Upper lobe of left lung (tissue), 6 donors: ENCODE results near the gene NF1. TPM values are rescaled to one million over a fixed set of nuclear protein-coding genes. Genes with fewer than 3 reads are reported as not detected.
"Not testable (repeated sequence)": the region's sequence is repeated elsewhere in the genome, so short reads cannot be mapped to it uniquely, and the experiment has no call there.

Experiments
- ATAC-seq, 2 donors: fragments of 200-7000 bp; cut with Tn5 transposase; one replicate each; pipeline ENCODE4 v1.9.1; 2022; ENCODE audit warnings: mild to moderate bottlenecking in 2 of 2, moderate library complexity in 2 of 2; ENCODE audit not compliant: low FRiP score in 2 of 2
- DNase-seq, 2 donors: peaks; one replicate each; pipeline ENCODE4 v3.0.0-alpha.2; 2019 to 2020
- H3K27ac ChIP-seq, 4 donors: fragments of 200-600 bp; sonication (generic); one replicate each; pipeline ENCODE4 v1.5.1; 2016 to 2019
- H3K27me3 ChIP-seq, 4 donors: fragments of 200-600 bp; sonication (generic); one replicate each; pipeline ENCODE4 v1.5.1; 2017 to 2019
- H3K36me3 ChIP-seq, 4 donors: fragments of 200-600 bp; sonication (generic); one replicate each; pipeline ENCODE4 v1.5.1; 2016 to 2019
- H3K4me1 ChIP-seq, 4 donors: fragments of 200-600 bp; sonication (generic); one replicate each; pipeline ENCODE4 v1.5.1; 2018 to 2019
- H3K4me3 ChIP-seq, 4 donors: fragments of 200-600 bp; sonication (generic); one replicate each; pipeline ENCODE4 v1.5.1; 2017 to 2019; ENCODE audit warnings: mild to moderate bottlenecking in 2 of 4, moderate library complexity in 1 of 4
- H3K9me3 ChIP-seq, 4 donors: fragments of 200-600 bp; sonication (generic); one replicate each; pipeline ENCODE4 v1.5.1; 2018 to 2019
- CTCF ChIP-seq, 6 experiments: fragments of 450-650 bp in 4 of 6; fragments of 200-600 bp in 2 of 6; sonication (generic) in 2 of 6; IDR thresholded peaks; one replicate each; pipeline ENCODE4 v1.5.1; 2016 to 2019; ENCODE audit warnings: antibody characterized with exemption in 6 of 6
- EP300 ChIP-seq, 4 donors: sonication (generic); formaldehyde crosslinking; IDR thresholded peaks; one replicate each; pipeline ENCODE4 v1.5.1; 2017; ENCODE audit warnings: antibody characterized with exemption in 4 of 4, control low read depth in 2 of 4
- POLR2A ChIP-seq, 4 donors: fragments of 450-650 bp; IDR thresholded peaks; one replicate each; pipeline ENCODE4 v1.5.1; 2016 to 2017; ENCODE audit warnings: antibody characterized with exemption in 4 of 4, mild to moderate bottlenecking in 2 of 4
- POLR2AphosphoS5 ChIP-seq, 2 donors: sonication (generic); formaldehyde crosslinking; IDR thresholded peaks; one replicate each; pipeline ENCODE4 v1.5.1; 2017; ENCODE audit warnings: antibody characterized with exemption in 2 of 2
- WGBS, 2 donors: methylation state at CpG; one replicate each; pipeline ENCODE4 v1.1.5; 2017 to 2018; 5-methylcytosine and 5-hydroxymethylcytosine counted together
- total RNA-seq, 6 donors: library from RNA; depleted of rRNA in 4 of 6; stranded (reverse); fragments of >200 nt in 4 of 6; gene quantifications; one replicate each; pipeline versions ENCODE4 v1.1.0 to v1.2.1, GENCODE V29; 2016 to 2021
- donor health status: DM: no; HTN: no; CAD: no; lungs with moderate emphysema.
- donor health status: DM: no; HTN: yes; CAD: no; lungs with severe emphysema.

The NF1 gene
- total RNA-seq, 6 donors from 2014 or later, result 35.5 to 85.1 (median 47.1) TPM

- DNase-seq (no peak), ATAC-seq (no peak)
- no peaks in the 10 kb centered on the region for H3K27me3 ChIP-seq
- no peak overlapping the region for H3K4me3 ChIP-seq
- TF ChIP-seq POLR2A (IDR thresholded peaks at IDR 0.05) (no peak), EP300 (IDR thresholded peaks at IDR 0.05) (no peak), CTCF (IDR thresholded peaks at IDR 0.05) (no peak), POLR2AphosphoS5 (IDR thresholded peaks at IDR 0.05) (no peak)
- H3K9me3 ChIP-seq, result no peaks in the 10 kb centered on the region
- 94% methylated on average over 3 of the region's 3 CpGs for WGBS, 2 donors
- peaks cover 0 to 25% (median 0%) of the 10 kb centered on the region in 4 donors for H3K36me3 ChIP-seq
- H3K27ac ChIP-seq, result no peak overlapping the region
- H3K4me1 ChIP-seq, result no peaks in the 10 kb centered on the region
These were observed 72.3 kb downstream of the NF1 start for GRCh38 chr17:31167111-31167510.

GRCh38 chr17:31171701-31172100 lies 76.9 kb downstream of the NF1 start:
- no peaks in the 10 kb centered on the region for H3K9me3 ChIP-seq
- TF ChIP-seq EP300 (IDR thresholded peaks at IDR 0.05) (no peak), POLR2A (IDR thresholded peaks at IDR 0.05) (no peak), CTCF (IDR thresholded peaks at IDR 0.05) (no peak), POLR2AphosphoS5 (IDR thresholded peaks at IDR 0.05) (no peak)
- no peak overlapping the region for H3K4me3 ChIP-seq
- H3K36me3 ChIP-seq, result no peaks in the 10 kb centered on the region
- no peaks in the 10 kb centered on the region for H3K27me3 ChIP-seq
- no peak for ATAC-seq
- no peak for DNase-seq
- no peak overlapping the region for H3K27ac ChIP-seq
- H3K4me1 ChIP-seq, result no peaks in the 10 kb centered on the region

GRCh38 chr17:31172388-31172787 lies 77.6 kb downstream of the NF1 start:
- TF ChIP-seq POLR2A (IDR thresholded peaks at IDR 0.05), result no peak
- no peak for TF ChIP-seq POLR2AphosphoS5 (IDR thresholded peaks at IDR 0.05)
- TF ChIP-seq CTCF (IDR thresholded peaks at IDR 0.05), result no peak
- TF ChIP-seq EP300 (IDR thresholded peaks at IDR 0.05), result no peak
- no peaks in the 10 kb centered on the region for H3K27me3 ChIP-seq
- 97 to 98% methylated on average over 7 of the region's 7 CpGs for WGBS, 2 donors

GRCh38 chr17:31174215-31174614 lies 79.4 kb downstream of the NF1 start:
- no peak for TF ChIP-seq EP300 (IDR thresholded peaks at IDR 0.05)
- TF ChIP-seq CTCF (IDR thresholded peaks at IDR 0.05), result no peak
- no peak for TF ChIP-seq POLR2AphosphoS5 (IDR thresholded peaks at IDR 0.05)
- Histone ChIP-seq H3K4me1 (no peaks in the 10 kb centered on the region), H3K27me3 (no peaks in the 10 kb centered on the region), H3K36me3 (no peaks in the 10 kb centered on the region), H3K4me3 (no peak overlapping the region), H3K9me3 (no peaks in the 10 kb centered on the region), H3K27ac (no peak overlapping the region)
- 88 to 98% methylated on average over 2 of the region's 2 CpGs for WGBS, 2 donors
- ATAC-seq, result no peak
- DNase-seq, result no peak

More at GRCh38 chr17:31172388-31172787, 77.6 kb downstream of the NF1 start:
- DNase-seq, result no peak
- no peak for ATAC-seq
- no peaks in the 10 kb centered on the region for H3K4me1 ChIP-seq
- no peak overlapping the region for H3K27ac ChIP-seq
- H3K9me3 ChIP-seq, result no peaks in the 10 kb centered on the region
- no peak overlapping the region for H3K4me3 ChIP-seq
- H3K36me3 ChIP-seq, result no peaks in the 10 kb centered on the region

- H3K27me3 ChIP-seq, result no peaks in the 10 kb centered on the region
- ATAC-seq, result no peak
- H3K36me3 ChIP-seq, result no peaks in the 10 kb centered on the region
- no peaks in the 10 kb centered on the region for H3K4me1 ChIP-seq
- no peak overlapping the region for H3K27ac ChIP-seq
- no peak for DNase-seq
- H3K9me3 ChIP-seq, result no peaks in the 10 kb centered on the region
- WGBS, 2 donors, result 95 to 96% methylated on average over 5 of the region's 5 CpGs
- H3K4me3 ChIP-seq, result no peak overlapping the region
- TF ChIP-seq EP300 (IDR thresholded peaks at IDR 0.05) (no peak), POLR2AphosphoS5 (IDR thresholded peaks at IDR 0.05) (no peak), CTCF (IDR thresholded peaks at IDR 0.05) (no peak), POLR2A (IDR thresholded peaks at IDR 0.05) (no peak)
These were observed 80.5 kb downstream of the NF1 start for GRCh38 chr17:31175237-31175636.

- DNase-seq, ATAC-seq, H3K9me3 ChIP-seq, H3K36me3 ChIP-seq, H3K4me1 ChIP-seq, H3K4me3 ChIP-seq, H3K27me3 ChIP-seq, H3K27ac ChIP-seq: not testable (repeated sequence)
- 98 to 100% methylated on average over 3 of the region's 3 CpGs for WGBS, 2 donors
These were observed 81.4 kb downstream of the NF1 start for GRCh38 chr17:31176143-31176542.

GRCh38 chr17:31178951-31179350 lies 84.2 kb downstream of the NF1 start:
- WGBS, 2 donors, result 94 to 96% methylated on average over 2 of the region's 2 CpGs
- not testable (repeated sequence) for H3K9me3 ChIP-seq, H3K27ac ChIP-seq, H3K27me3 ChIP-seq, ATAC-seq, H3K4me3 ChIP-seq, DNase-seq, H3K4me1 ChIP-seq
- H3K36me3 ChIP-seq, result peaks cover 0 to 16% (median 7%) of the 10 kb centered on the region in 4 donors
